Suppressor macrophage treated with lipopolysaccharide for 1 hour (primary cell): ENCODE measurements around the gene ARHGAP10.

Experiments
- DNase-seq, 3 donors: peaks; one replicate each; pipeline ENCODE4 v3.0.0-alpha.2; 2020 to 2022

ARHGAP10 gene

DNA sequence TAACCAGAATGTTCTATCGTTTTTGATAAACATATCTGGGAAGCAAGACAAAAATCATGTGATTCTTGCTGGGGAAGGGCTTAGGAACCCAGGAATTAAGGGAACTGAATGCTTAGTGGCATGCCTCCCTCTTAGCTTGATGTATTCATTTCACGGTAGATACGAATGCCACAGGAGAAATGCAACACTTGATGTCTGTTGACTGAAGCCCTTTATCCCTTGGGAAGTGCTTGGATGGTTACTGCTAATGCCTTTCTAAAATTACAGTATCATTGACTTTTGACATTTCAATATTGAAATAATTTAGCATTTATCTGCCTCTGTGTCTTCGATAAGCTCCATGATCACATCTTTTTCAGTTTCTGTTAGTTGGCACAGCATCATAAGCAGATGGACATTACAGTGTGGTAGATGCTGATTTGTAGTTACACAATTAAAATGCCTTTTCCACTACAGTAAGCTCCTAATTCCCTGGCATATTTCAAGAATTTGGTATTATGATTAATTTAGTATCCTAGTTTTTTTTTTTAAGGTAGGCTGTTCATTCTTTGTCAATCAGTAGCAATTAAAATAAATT, 226.7 kb downstream of the ARHGAP10 start:
- DNase-seq: no peak

GRCh38 chr4:147960971-147961370, 229.1 kb downstream of the ARHGAP10 start:
- no peak for DNase-seq

DNA sequence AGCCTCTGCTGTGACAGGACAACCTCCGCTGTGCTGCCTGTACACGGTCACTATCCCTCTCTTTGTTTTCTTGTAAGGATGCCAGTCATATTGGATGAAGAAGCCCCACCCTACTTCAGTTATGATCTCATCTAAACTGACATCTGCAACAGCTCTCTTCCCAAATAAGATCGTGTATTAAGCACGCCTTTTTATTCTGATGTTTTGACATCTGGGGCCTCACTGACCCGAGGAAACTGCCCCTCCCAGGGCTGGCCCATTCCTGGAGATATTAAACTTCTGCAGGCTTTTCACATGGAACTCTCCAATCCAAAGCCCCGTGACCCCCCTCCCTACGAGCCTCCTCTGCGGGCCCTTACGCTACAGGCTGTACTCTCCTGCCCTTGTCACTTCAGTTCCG, 232.0 kb downstream of the ARHGAP10 start:
- no peak for DNase-seq

GRCh38 chr4:147964266-147964880, 232.5 kb downstream of the ARHGAP10 start:
- DNase-seq: no peak

- no peak for DNase-seq
Measured at GRCh38 chr4:147965056-147965455, 233.2 kb downstream of the ARHGAP10 start.

GRCh38 chr4:147965873-147966272, 234.0 kb downstream of the ARHGAP10 start:
- no peak for DNase-seq

GRCh38 chr4:147968641-147969040, 236.8 kb downstream of the ARHGAP10 start:
- DNase-seq: no peak

- DNase-seq: peak; percentile 48 to 63 (median 51)
Measured at GRCh38 chr4:147969573-147970385, 237.9 kb downstream of the ARHGAP10 start.

GRCh38 chr4:147971116-147971515, 239.2 kb downstream of the ARHGAP10 start:
- peak; percentile 40 to 69 (median 54) for DNase-seq

- DNase-seq: peak; percentile 47 to 79 (median 57)
Measured at GRCh38 chr4:147975325-147975724, 243.4 kb downstream of the ARHGAP10 start.

GRCh38 chr4:147975933-147976928, 244.3 kb downstream of the ARHGAP10 start:
- no peak for DNase-seq

- DNase-seq: peak in 2 of 3 donors; percentile 42 to 60
Measured at GRCh38 chr4:147980586-147980985, 248.7 kb downstream of the ARHGAP10 start.

- no peak for DNase-seq
Measured at GRCh38 chr4:147981305-147981704, 249.4 kb downstream of the ARHGAP10 start.

DNA sequence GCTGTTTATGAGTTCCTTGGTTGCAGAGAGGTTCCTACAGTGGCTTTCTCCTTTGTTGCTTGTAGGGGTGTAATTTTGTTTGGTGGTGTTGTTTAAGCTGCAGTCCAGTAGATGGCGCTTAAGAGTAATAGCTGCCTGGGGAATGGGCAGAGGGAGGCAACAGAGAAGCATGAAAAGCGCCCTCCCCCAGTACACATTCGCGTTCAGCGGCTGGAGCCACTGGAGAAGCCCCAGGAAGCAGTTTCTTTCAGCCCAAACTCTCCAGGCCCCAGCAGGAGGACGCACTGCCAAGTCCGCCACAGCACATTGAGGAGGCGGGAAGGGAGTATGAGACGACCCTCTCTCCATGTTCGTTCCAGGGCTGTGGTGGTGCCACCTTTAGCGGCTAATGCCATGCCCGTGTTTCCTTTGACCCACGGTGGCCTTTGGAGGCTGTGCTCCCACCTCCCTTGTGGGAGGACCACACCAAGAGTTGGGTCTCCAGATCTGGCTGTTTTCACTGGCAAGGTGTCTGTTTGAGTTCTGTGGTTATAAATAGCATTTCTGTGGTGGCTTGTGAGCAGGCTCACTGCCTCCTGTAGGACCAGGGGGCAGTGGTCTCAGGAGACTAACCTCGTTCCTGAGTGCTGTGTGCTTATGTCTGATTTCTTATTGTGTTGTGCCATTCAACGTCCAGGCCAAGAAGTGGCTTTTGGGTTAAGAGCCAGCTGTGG, 252.3 kb downstream of the ARHGAP10 start:
- DNase-seq: peak; percentile 44 to 56 (median 50)

- no peak for DNase-seq
Measured at GRCh38 chr4:147984778-147985138, 252.9 kb downstream of the ARHGAP10 start.

DNA sequence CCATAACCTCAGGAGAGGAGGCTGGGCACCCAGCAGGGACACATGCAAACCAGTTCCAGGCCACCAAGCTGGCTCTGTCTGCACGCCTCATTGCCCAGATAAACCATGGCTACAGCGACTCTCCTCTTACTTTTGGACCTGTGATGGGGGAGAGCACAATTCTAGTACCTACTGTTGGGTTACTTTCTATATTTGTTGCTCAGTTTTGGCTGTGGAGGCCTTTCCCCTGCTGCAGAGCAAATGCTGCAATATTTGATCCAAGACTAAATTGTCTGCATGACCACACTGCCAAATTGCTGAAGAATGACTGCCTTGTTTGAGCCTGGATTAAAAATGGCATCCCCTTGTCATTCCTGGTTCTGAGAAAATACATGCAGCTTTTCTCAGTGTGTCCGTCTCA, 253.5 kb downstream of the ARHGAP10 start:
- no peak for DNase-seq

- peak; percentile 24 to 48 (median 40) for DNase-seq
Measured at GRCh38 chr4:147987252-147987651, 255.4 kb downstream of the ARHGAP10 start.

GRCh38 chr4:147991543-147992283, 259.8 kb downstream of the ARHGAP10 start:
- DNase-seq: no peak

DNA sequence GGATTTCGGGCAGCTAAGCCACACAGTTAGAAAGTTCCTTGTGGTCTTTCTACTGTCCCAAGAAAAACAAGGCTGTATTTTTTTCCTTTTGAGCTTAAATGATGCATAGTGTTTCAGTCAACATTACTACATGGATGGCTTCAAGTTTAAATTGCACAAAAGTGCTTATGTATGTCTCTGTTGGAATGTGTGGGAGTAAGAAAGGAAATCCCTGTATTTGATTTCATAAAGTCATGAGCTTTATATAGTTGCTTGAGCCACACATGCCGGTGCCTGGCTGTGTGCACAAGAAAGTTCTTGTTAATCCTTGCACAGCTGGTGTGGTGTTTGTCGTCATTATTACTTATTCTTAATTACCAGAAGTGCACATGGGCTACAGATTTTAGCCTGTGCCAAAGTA, 262.2 kb downstream of the ARHGAP10 start:
- peak; percentile 69 to 84 (median 80) for DNase-seq

DNA sequence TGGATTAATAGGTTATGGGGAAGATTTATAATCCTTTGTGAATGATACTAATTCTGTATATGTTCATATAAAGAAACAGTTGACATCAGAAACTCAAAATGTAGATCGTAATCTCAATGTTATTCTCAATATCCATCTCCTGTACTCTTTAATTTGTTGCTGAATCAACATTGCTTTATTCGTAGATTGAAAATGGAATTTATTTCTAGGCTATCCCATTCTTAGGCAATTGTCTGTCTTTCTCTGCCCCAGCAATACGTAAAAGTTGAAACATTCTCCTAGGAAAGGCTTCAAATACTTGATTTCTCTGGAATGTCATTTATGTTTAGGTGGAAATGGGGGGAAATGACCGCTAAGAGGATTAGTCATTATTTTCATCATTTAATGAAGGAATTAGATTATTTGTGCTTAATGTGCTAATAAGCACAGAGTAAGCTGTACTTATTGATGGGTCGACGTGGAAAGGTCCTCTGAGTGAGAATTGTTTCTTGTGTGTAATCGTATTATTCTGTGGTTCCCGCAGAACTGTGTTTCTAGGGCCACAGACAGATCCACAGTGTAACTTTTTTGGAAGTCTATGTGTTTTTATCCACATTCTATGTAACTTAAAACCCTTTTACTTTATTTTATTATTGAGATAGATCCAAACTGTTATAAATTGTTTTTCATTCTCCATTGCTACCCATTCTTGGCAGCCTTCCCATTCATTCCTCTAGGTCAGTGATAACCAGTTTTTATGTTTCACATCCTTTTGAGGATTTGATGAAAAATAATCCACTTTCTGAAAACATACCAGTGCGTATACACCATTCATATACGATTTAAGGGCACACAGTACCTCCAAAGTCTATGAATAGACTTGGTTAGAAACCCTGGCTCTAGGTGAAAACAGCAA, 262.9 kb downstream of the ARHGAP10 start:
- no peak for DNase-seq
